HG02938 (cell line): Measurements from ENCODE around the gene TACC3.

Experiments
- ATAC-seq: cut with Tn5 transposase; IDR thresholded peaks from one replicate; pipeline ENCODE4 v1.9.1; 2021; ENCODE audit warnings: mild to moderate bottlenecking, moderate library complexity; ENCODE audit not compliant: unreplicated experiment

The TACC3 gene

GRCh38 chr4:1743975-1744374, 22.7 kb downstream of the TACC3 start:
- no peak for ATAC-seq

GRCh38 chr4:1744552-1744951, 23.2 kb downstream of the TACC3 start:
- ATAC-seq: no peak

GRCh38 chr4:1745165-1745564, 23.8 kb downstream of the TACC3 start:
- ATAC-seq: no peak

GRCh38 chr4:1745697-1746096, 24.4 kb downstream of the TACC3 start:
- ATAC-seq: no peak

GRCh38 chr4:1746265-1746691, 25.0 kb downstream of the TACC3 start:
- peak; percentile 67 for ATAC-seq

- ATAC-seq: no peak
Observed at GRCh38 chr4:1746919-1747602, 25.7 kb downstream of the TACC3 start.

GRCh38 chr4:1747603-1747967, 26.3 kb downstream of the TACC3 start:
- ATAC-seq: no peak

GRCh38 chr4:1748465-1748995, 27.2 kb downstream of the TACC3 start:
- ATAC-seq: no peak

GRCh38 chr4:1749370-1749769, 28.0 kb downstream of the TACC3 start:
- ATAC-seq: no peak

- ATAC-seq: no peak
Observed at GRCh38 chr4:1749826-1750225, 28.5 kb downstream of the TACC3 start.

- ATAC-seq: no peak
Observed at GRCh38 chr4:1750381-1751154, 29.2 kb downstream of the TACC3 start.

- ATAC-seq: no peak
Observed at GRCh38 chr4:1751155-1751918, 30.0 kb downstream of the TACC3 start.

GRCh38 chr4:1751919-1752283, 30.6 kb downstream of the TACC3 start:
- no peak for ATAC-seq

GRCh38 chr4:1752284-1753041, 31.1 kb downstream of the TACC3 start:
- no peak for ATAC-seq

- ATAC-seq: no peak
Observed at GRCh38 chr4:1753294-1753696, 32.0 kb downstream of the TACC3 start.

- no peak for ATAC-seq
Observed at GRCh38 chr4:1753697-1754311, 32.5 kb downstream of the TACC3 start.

GRCh38 chr4:1754336-1754735, 33.0 kb downstream of the TACC3 start:
- ATAC-seq: no peak

- no peak for ATAC-seq
Observed at GRCh38 chr4:1755297-1755696, 34.0 kb downstream of the TACC3 start.

GRCh38 chr4:1756079-1756478, 34.8 kb downstream of the TACC3 start:
- ATAC-seq: no peak
